Measurements from ENCODE around the gene RAB5B.

Gene RAB5B, protein sequence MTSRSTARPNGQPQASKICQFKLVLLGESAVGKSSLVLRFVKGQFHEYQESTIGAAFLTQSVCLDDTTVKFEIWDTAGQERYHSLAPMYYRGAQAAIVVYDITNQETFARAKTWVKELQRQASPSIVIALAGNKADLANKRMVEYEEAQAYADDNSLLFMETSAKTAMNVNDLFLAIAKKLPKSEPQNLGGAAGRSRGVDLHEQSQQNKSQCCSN

GRCh38 chr12:55973599-55974307 is at the start of gene RAB5B:
TSS of gene RAB5B (plus strand) at chr12:55974078. CDS start at chr12:55986961, 12,883 bp downstream.
- peak; percentile 99 for DNase-seq

DNA sequence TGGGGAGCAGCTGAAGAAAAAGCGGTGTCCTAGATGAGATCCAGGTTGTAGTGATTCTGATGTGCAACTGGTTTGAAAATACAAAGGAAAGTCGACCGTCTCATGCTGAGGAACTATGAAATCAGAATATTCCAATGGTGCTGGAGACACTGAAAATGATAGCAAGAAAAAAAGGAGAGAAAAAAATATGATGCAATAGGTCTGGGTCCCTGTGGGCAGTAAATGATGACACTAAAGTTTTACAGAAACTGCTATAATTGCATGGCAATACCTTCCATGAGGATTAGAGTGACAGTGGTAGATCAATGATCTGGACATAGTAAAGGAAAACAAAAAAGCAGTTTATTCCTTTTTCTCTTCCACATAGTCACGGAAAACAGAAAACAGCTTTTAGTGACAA is 48.5 kb upstream of the RAB5B start:
- DNase-seq, result no peak

GRCh38 chr12:55925870-55926737 is 47.8 kb upstream of the RAB5B start:
- DNase-seq, result peak; percentile 17

DNA sequence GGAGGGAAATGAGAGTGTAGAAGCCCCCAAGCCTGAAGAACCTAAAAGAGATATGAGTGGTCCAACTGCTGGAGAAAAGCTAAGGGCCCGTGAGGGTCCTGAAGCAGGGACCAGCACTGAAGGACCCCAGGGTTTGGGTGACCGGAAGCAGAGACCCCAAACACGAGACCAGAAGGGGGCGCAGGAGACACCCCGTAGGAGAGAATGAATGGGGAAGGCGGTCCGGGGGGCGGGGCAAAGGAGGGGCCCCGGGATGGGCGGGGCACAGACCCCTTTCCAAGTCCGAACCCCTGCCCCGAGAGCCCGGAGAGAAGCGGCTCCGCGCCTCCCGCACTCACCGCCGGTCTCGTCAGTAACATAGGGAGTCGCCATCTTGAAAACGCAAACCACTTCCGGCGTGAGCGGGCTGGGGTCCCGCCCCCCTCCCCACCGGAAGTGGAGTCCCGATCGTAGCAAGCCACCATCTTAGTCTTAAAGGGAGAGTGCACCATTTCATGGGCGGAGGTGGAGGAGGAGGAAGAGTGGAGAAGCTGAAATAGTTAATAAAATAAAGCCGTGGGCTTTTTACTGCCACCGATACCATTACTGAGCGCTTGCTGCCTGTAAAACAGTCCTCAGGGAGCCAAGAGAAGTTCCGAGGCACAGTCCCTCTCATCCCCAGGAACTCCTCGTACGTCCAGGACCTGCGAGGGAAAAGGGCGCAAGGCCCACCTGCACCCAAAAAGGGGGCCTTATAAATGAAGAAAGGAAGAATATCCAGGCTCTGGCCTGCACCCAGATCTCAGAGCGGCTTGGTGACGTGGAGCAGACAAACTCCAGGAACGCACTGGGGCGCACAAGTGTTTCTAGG is 46.9 kb upstream of the RAB5B start:
- DNase-seq, result peak; percentile 84

GRCh38 chr12:55927588-55928502 is 46.0 kb upstream of the RAB5B start, which contains the start of gene PYM1:
TSS of gene PYM1 (minus strand) at chr12:55927894. CDS start at chr12:55927761, 133 bp downstream.
- peak; percentile 47 for DNase-seq

GRCh38 chr12:55929306-55929791 is 44.5 kb upstream of the RAB5B start:
- DNase-seq, result no peak

DNA sequence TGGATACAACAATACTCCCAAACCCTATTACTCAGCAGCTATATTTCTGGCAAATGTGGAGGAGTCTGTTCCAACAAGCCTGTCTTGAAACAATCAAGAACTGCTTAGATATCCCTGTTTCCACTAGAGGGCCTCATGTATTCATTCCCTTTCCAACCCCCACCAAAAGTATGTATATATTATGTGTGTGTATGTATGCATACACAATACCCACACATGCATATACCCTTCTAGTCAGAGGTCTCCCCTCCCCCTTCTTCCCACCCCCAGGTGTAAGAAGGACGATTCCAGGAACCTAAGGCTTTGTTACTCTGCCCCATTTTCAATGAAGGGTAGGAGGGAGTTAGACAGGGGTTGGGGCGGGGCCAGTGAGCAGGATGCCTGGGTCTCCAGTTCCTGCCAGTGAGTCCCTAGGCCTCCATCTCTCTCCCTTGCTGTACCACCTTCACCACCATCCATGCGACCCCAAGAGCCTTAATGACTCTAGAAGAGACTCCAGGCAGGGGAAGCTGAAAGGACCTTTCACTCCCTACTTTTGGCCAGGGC is 43.0 kb upstream of the RAB5B start, which contains the start of gene DGKA:
Gene DGKA, plus strand, starts transcription at position 392 of the 546 bp plus-strand sequence. CDS start 5,342 bp downstream, outside the sequence.
- DNase-seq, result peak; percentile 65

- DNase-seq, result no peak
Measured at GRCh38 chr12:55931317-55931779, 42.5 kb upstream of the RAB5B start.

GRCh38 chr12:55931780-55932550 is 41.9 kb upstream of the RAB5B start:
- DNase-seq, result no peak

GRCh38 chr12:55932551-55932910 is 41.3 kb upstream of the RAB5B start:
- peak; percentile 13 for DNase-seq

GRCh38 chr12:55933169-55933798 is 40.6 kb upstream of the RAB5B start:
- no peak for DNase-seq

DNA sequence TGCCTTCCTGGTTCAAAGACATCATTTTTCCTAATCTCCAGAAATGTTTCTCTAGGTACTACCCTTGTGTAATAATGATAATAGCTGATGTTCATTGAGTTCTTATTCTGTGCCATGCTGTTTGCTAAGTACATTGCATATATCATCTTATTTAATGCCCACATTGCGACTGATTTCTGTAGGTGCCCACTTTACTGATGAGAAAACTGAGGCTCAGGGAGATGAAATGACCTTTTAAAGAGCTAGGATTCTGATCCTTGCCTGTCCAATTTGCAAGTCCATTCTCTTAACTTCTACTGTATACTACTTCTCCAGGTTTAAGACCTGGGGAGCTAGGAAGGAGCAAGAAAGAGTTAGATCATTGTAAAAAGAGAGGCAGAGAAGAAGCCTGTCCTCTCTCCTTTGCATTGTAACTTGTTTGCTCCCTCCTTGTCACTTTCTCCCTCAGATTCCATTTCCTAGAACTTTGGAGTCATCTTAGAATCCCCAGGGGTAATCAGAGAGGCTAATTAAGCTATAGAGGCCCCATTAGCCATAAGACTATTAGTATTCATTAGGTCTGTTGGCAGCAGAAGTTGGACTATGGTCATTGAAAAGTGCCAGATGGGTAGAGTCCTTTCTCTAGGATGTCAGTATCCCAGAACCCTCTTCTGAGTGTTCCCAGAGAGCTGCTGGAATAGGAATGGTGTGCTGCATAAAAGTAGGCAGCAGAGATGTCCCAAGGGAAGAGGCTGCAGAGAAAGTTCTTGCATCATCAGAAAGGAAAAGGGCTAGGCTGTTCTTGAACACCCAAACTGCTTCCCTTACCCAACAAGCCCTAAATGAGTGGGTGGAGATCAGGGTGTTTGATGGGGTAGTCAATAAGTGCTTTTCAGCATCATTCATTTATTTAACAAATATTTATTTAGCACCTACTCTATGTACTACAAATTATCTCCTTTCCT is 39.8 kb upstream of the RAB5B start:
- DNase-seq, result no peak

DNA sequence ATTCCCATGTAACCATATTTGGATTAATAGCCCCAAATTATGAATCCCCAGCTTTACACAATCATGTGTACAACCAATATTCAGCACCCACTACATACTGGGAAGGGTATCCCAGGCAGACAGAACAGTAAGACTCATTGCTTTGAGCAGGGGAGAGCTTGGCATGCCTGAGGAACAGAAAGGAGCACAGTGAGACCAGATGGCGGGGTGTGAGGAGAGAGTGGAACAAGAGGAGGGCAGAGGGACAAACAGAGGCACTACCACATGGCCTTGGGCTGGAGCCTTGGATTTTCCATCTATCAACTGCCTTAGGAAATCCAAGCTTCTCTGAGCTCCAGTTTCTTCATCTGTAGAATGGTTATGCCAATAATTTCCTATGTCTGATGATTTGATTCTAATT is 39.1 kb upstream of the RAB5B start:
- no peak for DNase-seq

DNA sequence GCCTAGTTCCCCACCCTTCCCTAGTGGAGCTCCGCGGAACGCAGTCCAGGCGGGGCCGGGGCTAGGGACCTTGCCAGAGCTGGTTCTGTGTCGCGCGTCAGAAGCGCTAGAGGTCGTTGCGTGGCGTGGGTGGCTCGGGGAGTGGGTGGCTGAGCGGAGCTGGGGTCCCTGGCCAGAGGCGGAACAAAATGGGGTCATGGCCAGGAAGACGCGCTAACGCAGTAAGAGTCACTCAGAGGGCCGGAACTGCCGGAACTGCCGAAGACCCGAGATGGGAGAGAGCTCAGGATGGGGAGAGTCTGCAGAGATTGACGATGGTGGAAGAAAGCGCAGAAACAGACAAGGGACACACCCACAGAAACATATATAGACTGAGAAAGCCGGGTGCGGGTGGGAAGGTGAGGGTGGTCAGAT is 38.1 kb upstream of the RAB5B start:
- no peak for DNase-seq

GRCh38 chr12:55937981-55938380 is 35.9 kb upstream of the RAB5B start:
- DNase-seq, result no peak

DNA sequence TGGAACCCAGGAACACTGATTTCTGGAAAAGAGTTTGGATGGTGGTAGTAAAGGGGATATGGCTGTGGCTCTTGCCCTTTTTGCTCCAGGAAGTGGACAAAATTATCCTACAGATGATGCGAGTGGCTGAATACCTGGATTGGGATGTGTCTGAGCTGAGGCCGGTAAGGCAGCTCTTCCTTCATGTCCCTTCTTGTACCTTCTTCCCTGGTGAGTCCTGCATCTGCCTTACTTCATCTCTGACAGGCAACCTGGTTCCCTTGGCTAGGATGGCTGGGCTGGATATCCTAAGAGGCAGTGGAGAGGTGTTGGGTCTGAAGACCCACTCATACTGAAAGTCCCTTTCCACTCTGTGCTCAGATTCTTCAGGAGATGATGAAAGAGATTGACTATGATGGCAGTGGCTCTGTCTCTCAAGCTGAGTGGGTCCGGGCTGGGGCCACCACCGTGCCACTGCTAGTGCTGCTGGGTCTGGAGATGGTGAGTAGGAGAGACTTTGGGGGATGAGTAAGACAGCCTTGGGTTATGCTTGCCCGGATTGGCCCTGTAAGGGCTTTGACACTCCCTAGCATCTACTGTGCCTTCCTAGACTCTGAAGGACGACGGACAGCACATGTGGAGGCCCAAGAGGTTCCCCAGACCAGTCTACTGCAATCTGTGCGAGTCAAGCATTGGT is 34.9 kb upstream of the RAB5B start:
- DNase-seq, result no peak

- peak; percentile 76 for DNase-seq
Measured at GRCh38 chr12:55940065-55940732, 33.7 kb upstream of the RAB5B start.
